Stomach (tissue), 9 donors: ENCODE data around the gene KCNJ15. TPM values are rescaled to one million over a fixed set of nuclear protein-coding genes. Genes with fewer than 3 reads are reported as not detected.

Experiments
- DNase-seq, 2 donors: peaks; one replicate each; pipeline versions ENCODE4 v3.0.0 to v3.0.0-alpha.2; 2013 to 2019
- H3K27ac ChIP-seq, 5 donors: fragments of 200-600 bp in 4 of 5; sonication (generic) in 4 of 5; one replicate each; pipeline ENCODE4 v1.5.1; 2013 to 2019; ENCODE audit warnings: mild to moderate bottlenecking in 1 of 5, moderate library complexity in 1 of 5
- H3K27me3 ChIP-seq, 3 donors: fragments of 200-600 bp; sonication (generic); one replicate each; pipeline ENCODE4 v1.5.1; 2017 to 2019; ENCODE audit warnings: mixed run types in 1 of 3
- H3K36me3 ChIP-seq, 4 donors: fragments of 200-600 bp; sonication (generic); 1 replicate in 3 of 4; 2 replicates in 1 of 4; pipeline ENCODE4 v1.5.1; 2016 to 2019
- H3K4me1 ChIP-seq, 4 donors: fragments of 200-600 bp; sonication (generic); one replicate each; pipeline ENCODE4 v1.5.1; 2016 to 2019
- H3K4me3 ChIP-seq, 4 donors: fragments of 200-600 bp; sonication (generic) in 3 of 4; one replicate each; pipeline ENCODE4 v1.5.1; 2016 to 2019; ENCODE audit warnings: mild to moderate bottlenecking in 1 of 4
- H3K9me3 ChIP-seq, 4 donors: fragments of 200-600 bp; sonication (generic); one replicate each; pipeline ENCODE4 v1.5.1; 2016 to 2019
- EP300 ChIP-seq: sonication (generic); formaldehyde crosslinking; IDR thresholded peaks from one replicate; pipeline ENCODE4 v1.6.1; 2017; ENCODE audit warnings: antibody characterized with exemption
- POLR2A ChIP-seq, 4 donors: fragments of 450-650 bp; IDR thresholded peaks; one replicate each; pipeline ENCODE4 v1.6.1; 2016; ENCODE audit warnings: antibody characterized with exemption in 4 of 4, control low read depth in 2 of 4, mild to moderate bottlenecking in 1 of 4, moderate library complexity in 1 of 4
- POLR2AphosphoS5 ChIP-seq, 3 donors: sonication (generic); formaldehyde crosslinking; IDR thresholded peaks; one replicate each; pipeline ENCODE4 v1.6.1; 2016; ENCODE audit warnings: antibody characterized with exemption in 3 of 3
- WGBS, 5 donors: extraction: QIAGEN DNeasy Blood & Tissue Kit in 3 of 5; methylation state at CpG; one replicate each; pipeline versions ENCODE4 v1.1.5 to v1.1.7; 2013 to 2018; 5-methylcytosine and 5-hydroxymethylcytosine counted together
- intact Hi-C: fragments of 100-400 bp; cut with DNase I; formaldehyde crosslinking; loops from one replicate; pipeline ENCODE4 v1.15.1; 2023; ENCODE audit warnings: low total_unique reads
- polyA plus RNA-seq, 3 donors: library from polyadenylated mRNA; stranded (reverse); fragments of 200-250 nt; gene quantifications; one replicate each; pipeline ENCODE4 v1.2.3, GENCODE V29; 2013
- total RNA-seq, 5 donors: library from RNA; depleted of rRNA; stranded (reverse); fragments of >200 nt; gene quantifications; one replicate each; pipeline versions ENCODE4 v1.1.0 to v1.2.3, GENCODE V29; 2014 to 2016
- TF ChIP-seq, protein P1 (sequence below), 7 experiments: fragments of 450-650 bp in 4 of 7; fragments of 200-600 bp in 3 of 7; sonication (generic) in 3 of 7; IDR thresholded peaks; one replicate each; pipeline ENCODE4 v1.5.1; 2016 to 2019; ENCODE audit warnings: antibody characterized with exemption in 7 of 7, control low read depth in 2 of 7, mild to moderate bottlenecking in 1 of 7
- donor health status: healthy with polysubstance abuse.
- donor health status: Bipolar disorder and iron deficiency.
- donor health status: healthy.

Gene KCNJ15
- total and polyA plus RNA-seq, 8 donors: 3.5 to 38.4 (median 7.3) TPM; not detected in 1

DNA sequence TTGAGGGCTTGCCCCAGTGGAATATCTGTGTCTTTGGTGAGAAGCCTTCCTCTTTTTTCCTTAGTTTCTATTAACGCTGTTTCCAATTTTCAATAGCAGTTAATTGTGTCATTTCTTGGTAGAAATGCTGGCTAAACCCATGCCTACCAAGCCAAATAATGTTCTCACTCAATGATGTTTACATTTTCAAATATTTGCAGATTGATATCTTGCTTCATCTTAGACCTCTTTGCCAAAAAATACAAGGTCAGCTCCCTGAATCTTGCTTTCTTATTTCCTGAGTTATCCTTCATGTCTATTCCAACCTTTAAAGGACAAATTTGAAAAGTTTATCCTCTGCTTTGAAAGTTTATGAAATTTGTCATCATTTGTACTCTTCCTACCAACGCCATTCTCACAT is 5.1 kb downstream of the KCNJ15 start:
- WGBS, 5 donors: 25 to 59% (median 29%) methylated on average over 2 of the region's 2 CpGs
- H3K4me1 ChIP-seq: peaks cover 0 to 51% (median 13%) of the 10 kb centered on the region in 4 donors
- no peak overlapping the region for H3K4me3 ChIP-seq
- no peaks in the 10 kb centered on the region for H3K36me3 ChIP-seq
- intact Hi-C loops: no loop called here
- H3K27me3 ChIP-seq: peaks cover 0 to 17% (median 5%) of the 10 kb centered on the region in 3 donors
- TF ChIP-seq, protein P1, sequence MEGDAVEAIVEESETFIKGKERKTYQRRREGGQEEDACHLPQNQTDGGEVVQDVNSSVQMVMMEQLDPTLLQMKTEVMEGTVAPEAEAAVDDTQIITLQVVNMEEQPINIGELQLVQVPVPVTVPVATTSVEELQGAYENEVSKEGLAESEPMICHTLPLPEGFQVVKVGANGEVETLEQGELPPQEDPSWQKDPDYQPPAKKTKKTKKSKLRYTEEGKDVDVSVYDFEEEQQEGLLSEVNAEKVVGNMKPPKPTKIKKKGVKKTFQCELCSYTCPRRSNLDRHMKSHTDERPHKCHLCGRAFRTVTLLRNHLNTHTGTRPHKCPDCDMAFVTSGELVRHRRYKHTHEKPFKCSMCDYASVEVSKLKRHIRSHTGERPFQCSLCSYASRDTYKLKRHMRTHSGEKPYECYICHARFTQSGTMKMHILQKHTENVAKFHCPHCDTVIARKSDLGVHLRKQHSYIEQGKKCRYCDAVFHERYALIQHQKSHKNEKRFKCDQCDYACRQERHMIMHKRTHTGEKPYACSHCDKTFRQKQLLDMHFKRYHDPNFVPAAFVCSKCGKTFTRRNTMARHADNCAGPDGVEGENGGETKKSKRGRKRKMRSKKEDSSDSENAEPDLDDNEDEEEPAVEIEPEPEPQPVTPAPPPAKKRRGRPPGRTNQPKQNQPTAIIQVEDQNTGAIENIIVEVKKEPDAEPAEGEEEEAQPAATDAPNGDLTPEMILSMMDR (IDR thresholded peaks at IDR 0.05): no peak
- TF ChIP-seq EP300 (no peak), POLR2AphosphoS5 (IDR thresholded peaks at IDR 0.05) (no peak), POLR2A (IDR thresholded peaks at IDR 0.05) (no peak)
- no peak for DNase-seq
- peak overlapping the region in 1 of 5 donors; percentile 19 for H3K27ac ChIP-seq
- H3K9me3 ChIP-seq: no peaks in the 10 kb centered on the region

DNA sequence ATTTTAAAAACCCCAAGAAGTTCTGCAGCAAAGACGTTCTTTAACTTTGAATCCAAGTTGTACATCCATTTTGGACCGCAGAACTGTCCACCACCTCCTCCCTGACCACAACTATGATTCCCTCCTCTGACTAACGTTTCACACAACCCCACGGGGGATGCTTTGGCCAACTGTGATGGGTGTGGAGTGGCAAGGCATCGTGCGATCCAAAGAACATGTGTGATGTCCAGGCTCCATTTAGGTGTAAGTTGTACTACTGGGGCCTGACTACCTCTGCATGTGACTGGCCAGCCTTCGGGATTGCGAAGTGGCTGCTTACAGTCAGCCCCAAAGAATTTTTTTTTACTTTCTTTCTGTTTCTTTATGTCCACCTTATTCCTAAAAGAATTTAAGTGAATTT is 6.7 kb downstream of the KCNJ15 start:
- Histone ChIP-seq H3K36me3 (no peaks in the 10 kb centered on the region), H3K27me3 (peaks cover 0 to 8% (median 0%) of the 10 kb centered on the region in 3 donors), H3K9me3 (no peaks in the 10 kb centered on the region), H3K4me3 (no peak overlapping the region), H3K4me1 (peaks cover 0 to 54% (median 15%) of the 10 kb centered on the region in 4 donors), H3K27ac (no peak overlapping the region)
- TF ChIP-seq POLR2AphosphoS5 (IDR thresholded peaks at IDR 0.05) (no peak), POLR2A (IDR thresholded peaks at IDR 0.05) (no peak), EP300 (no peak)
- TF ChIP-seq, protein P1 (IDR thresholded peaks at IDR 0.05): no peak
- DNase-seq: no peak
- 84 to 90% (median 88%) methylated on average over 8 of the region's 8 CpGs for WGBS, 5 donors
- intact Hi-C loops: no loop called here

DNA sequence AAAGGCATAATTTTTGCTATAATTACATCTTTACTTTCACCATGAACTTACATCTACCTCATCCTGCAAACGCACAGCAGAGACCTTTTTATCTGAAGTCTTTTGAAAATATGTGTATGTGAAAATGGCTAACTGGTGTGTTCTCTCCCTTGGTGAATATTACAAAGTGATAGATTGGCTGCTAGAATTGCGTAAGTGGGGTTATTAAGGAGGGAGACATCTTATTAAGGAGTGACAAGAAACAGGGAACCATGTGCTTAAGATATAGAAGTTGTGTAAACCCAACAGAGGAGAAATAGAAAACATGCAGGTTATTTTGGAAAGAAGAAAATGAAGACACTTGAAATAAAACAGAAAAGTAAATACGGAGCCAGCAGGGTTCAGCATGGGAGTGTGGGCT is 7.8 kb downstream of the KCNJ15 start:
- Histone ChIP-seq H3K27me3 (no peaks in the 10 kb centered on the region), H3K36me3 (no peaks in the 10 kb centered on the region), H3K4me1 (peaks cover 6 to 55% (median 20%) of the 10 kb centered on the region in 4 donors), H3K4me3 (no peak overlapping the region), H3K27ac (no peak overlapping the region), H3K9me3 (no peaks in the 10 kb centered on the region)
- 76 to 92% (median 89%) methylated on average over 3 of the region's 3 CpGs for WGBS, 5 donors
- no peak for TF ChIP-seq POLR2AphosphoS5 (IDR thresholded peaks at IDR 0.05)
- TF ChIP-seq, protein P1 (IDR thresholded peaks at IDR 0.05): no peak
- no peak for TF ChIP-seq EP300
- TF ChIP-seq POLR2A (IDR thresholded peaks at IDR 0.05): no peak
- intact Hi-C loops: no loop called here
- no peak for DNase-seq

DNA sequence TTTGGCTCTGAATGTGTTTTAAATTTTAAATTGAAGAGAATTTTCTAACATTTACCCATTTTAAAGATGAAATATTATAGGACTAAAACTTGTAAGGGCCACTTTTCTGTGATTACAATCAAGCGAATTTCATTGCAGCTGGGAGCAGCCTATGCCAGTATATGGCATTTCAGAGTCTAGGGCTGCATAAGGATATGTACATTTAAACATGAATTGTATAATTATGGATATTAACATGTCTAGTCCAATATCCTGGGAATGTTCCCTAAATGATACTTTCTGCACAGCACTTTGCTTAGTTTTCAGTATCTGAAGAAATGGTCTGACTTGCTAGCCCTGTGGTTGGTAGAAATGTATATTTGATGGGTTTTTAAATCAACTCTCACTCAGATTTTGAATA is 8.4 kb downstream of the KCNJ15 start:
- H3K27me3 ChIP-seq: no peaks in the 10 kb centered on the region
- H3K36me3 ChIP-seq: no peaks in the 10 kb centered on the region
- TF ChIP-seq EP300 (no peak), POLR2AphosphoS5 (IDR thresholded peaks at IDR 0.05) (no peak), POLR2A (IDR thresholded peaks at IDR 0.05) (no peak)
- TF ChIP-seq, protein P1 (IDR thresholded peaks at IDR 0.05): no peak
- H3K4me3 ChIP-seq: no peak overlapping the region
- WGBS, 5 donors: 91 to 100% (median 96%) methylated on average over 1 of the region's 1 CpG
- H3K4me1 ChIP-seq: peaks cover 9 to 58% (median 23%) of the 10 kb centered on the region in 4 donors
- H3K9me3 ChIP-seq: no peaks in the 10 kb centered on the region
- intact Hi-C loops: no loop called here
- no peak overlapping the region for H3K27ac ChIP-seq
- DNase-seq: no peak
